Immature natural killer cell (primary cell): ENCODE measurements around the gene ELMO1. TPM values are rescaled to one million over a fixed set of nuclear protein-coding genes. Genes with fewer than 3 reads are reported as not detected.

Source experiments
- DNase-seq, 3 donors: peaks; one replicate each; pipeline ENCODE4 v3.0.0; 2022; ENCODE audit warnings: mixed read lengths in 1 of 3
- H3K27ac Mint-ChIP-seq, 6 donors: one replicate each; pipeline ENCODE4 v1.8.0; 2020; ENCODE audit warnings: mixed read lengths in 6 of 6, mild to moderate bottlenecking in 5 of 6, inconsistent platforms in 4 of 6, moderate library complexity in 3 of 6
- H3K27me3 Mint-ChIP-seq, 3 donors: one replicate each; pipeline ENCODE4 v1.8.0; 2020 to 2021; ENCODE audit warnings: low read depth in 3 of 3, mild to moderate bottlenecking in 3 of 3, mixed read lengths in 3 of 3, moderate library complexity in 3 of 3, inconsistent platforms in 1 of 3
- H3K36me3 Mint-ChIP-seq, 3 donors: one replicate each; pipeline ENCODE4 v1.8.0; 2020; ENCODE audit warnings: mixed read lengths in 3 of 3, inconsistent platforms in 2 of 3, mild to moderate bottlenecking in 2 of 3
- H3K4me1 Mint-ChIP-seq, 2 donors: one replicate each; pipeline ENCODE4 v1.8.0; 2020; ENCODE audit warnings: inconsistent platforms in 2 of 2, mild to moderate bottlenecking in 2 of 2, mixed read lengths in 2 of 2, moderate library complexity in 1 of 2
- H3K4me3 Mint-ChIP-seq, 5 donors: one replicate each; pipeline ENCODE4 v1.8.0; 2020; ENCODE audit warnings: mild to moderate bottlenecking in 5 of 5, mixed read lengths in 5 of 5, inconsistent platforms in 3 of 5, moderate library complexity in 3 of 5
- H3K9me3 Mint-ChIP-seq, 6 donors: one replicate each; pipeline ENCODE4 v1.8.0; 2020; ENCODE audit warnings: mild to moderate bottlenecking in 6 of 6, mixed read lengths in 6 of 6, inconsistent platforms in 4 of 6, moderate library complexity in 3 of 6
- polyA plus RNA-seq, 3 donors: library from polyadenylated mRNA; unstranded; fragments of 300-500 nt; fragmentation: Illumina TruSeq; gene quantifications; one replicate each; pipeline ENCODE4 v1.2.3, GENCODE V29; 2021

The ELMO1 gene
- polyA plus RNA-seq, 3 donors from 2014 or later, result 31.9 to 65.9 (median 53.1) TPM

- H3K27ac Mint-ChIP-seq, result peak overlapping the region in 2 of 6 donors; percentile 18 to 62
- peaks cover 6 to 42% (median 19%) of the 10 kb centered on the region in 6 donors for H3K9me3 Mint-ChIP-seq
- peaks cover 44 to 78% (median 77%) of the 10 kb centered on the region in 3 donors for H3K36me3 Mint-ChIP-seq
- peak overlapping the region in 1 of 5 donors; percentile 3 for H3K4me3 Mint-ChIP-seq
- DNase-seq, result no peak
- peaks cover 0 to 6% (median 3%) of the 10 kb centered on the region in 3 donors for H3K27me3 Mint-ChIP-seq
- peaks cover 33 to 73% of the 10 kb centered on the region in 2 donors for H3K4me1 Mint-ChIP-seq
These were observed 502.3 kb downstream of the ELMO1 start for GRCh38 chr7:36946401-36946739.

GRCh38 chr7:36945612-36946400, 502.9 kb downstream of the ELMO1 start:
- peaks cover 28 to 67% of the 10 kb centered on the region in 2 donors for H3K4me1 Mint-ChIP-seq

GRCh38 chr7:36944838-36945237, 503.8 kb downstream of the ELMO1 start:
- DNase-seq, result no peak
- Mint-ChIP-seq H3K27ac (peak overlapping the region in 1 of 6 donors; percentile 51), H3K4me3 (no peak overlapping the region), H3K27me3 (peaks cover 0 to 6% (median 3%) of the 10 kb centered on the region in 3 donors), H3K9me3 (peaks cover 21 to 58% (median 31%) of the 10 kb centered on the region in 6 donors), H3K36me3 (peaks cover 48 to 79% (median 78%) of the 10 kb centered on the region in 3 donors), H3K4me1 (peaks cover 19 to 66% of the 10 kb centered on the region in 2 donors)

More at GRCh38 chr7:36945612-36946400, 502.9 kb downstream of the ELMO1 start:
- Mint-ChIP-seq H3K27me3 (peaks cover 0 to 6% (median 3%) of the 10 kb centered on the region in 3 donors), H3K27ac (peak overlapping the region in 2 of 6 donors; percentile 3 to 18), H3K4me3 (no peak overlapping the region), H3K36me3 (peaks cover 39 to 78% (median 77%) of the 10 kb centered on the region in 3 donors), H3K9me3 (peaks cover 11 to 48% (median 22%) of the 10 kb centered on the region in 6 donors)
- DNase-seq, result no peak

GRCh38 chr7:36943591-36944435, 504.9 kb downstream of the ELMO1 start:
- DNase-seq, result no peak
- Mint-ChIP-seq H3K27ac (peak overlapping the region in 4 of 6 donors; percentile 24 to 84 (median 75)), H3K36me3 (peaks cover 51 to 75% (median 74%) of the 10 kb centered on the region in 3 donors), H3K27me3 (peaks cover 0 to 6% (median 2%) of the 10 kb centered on the region in 3 donors), H3K4me3 (no peak overlapping the region), H3K9me3 (peaks cover 26 to 68% (median 40%) of the 10 kb centered on the region in 6 donors), H3K4me1 (peaks cover 15 to 68% of the 10 kb centered on the region in 2 donors)

GRCh38 chr7:36942955-36943354, 505.7 kb downstream of the ELMO1 start:
- Mint-ChIP-seq H3K27ac (peak overlapping the region in 4 of 6 donors; percentile 5 to 84 (median 63)), H3K4me1 (peaks cover 22 to 76% of the 10 kb centered on the region in 2 donors), H3K36me3 (peaks cover 58 to 76% (median 75%) of the 10 kb centered on the region in 3 donors), H3K4me3 (no peak overlapping the region), H3K9me3 (peaks cover 30 to 77% (median 49%) of the 10 kb centered on the region in 6 donors), H3K27me3 (peaks cover 0 to 9% (median 3%) of the 10 kb centered on the region in 3 donors)
- DNase-seq, result no peak

GRCh38 chr7:36942541-36942940, 506.1 kb downstream of the ELMO1 start:
- Mint-ChIP-seq H3K27ac (peak overlapping the region in 2 of 6 donors; percentile 31 to 35), H3K36me3 (peaks cover 59 to 77% (median 75%) of the 10 kb centered on the region in 3 donors), H3K27me3 (peaks cover 0 to 5% (median 3%) of the 10 kb centered on the region in 3 donors), H3K4me3 (no peak overlapping the region), H3K9me3 (peaks cover 34 to 81% (median 53%) of the 10 kb centered on the region in 6 donors), H3K4me1 (peaks cover 23 to 77% of the 10 kb centered on the region in 2 donors)
- DNase-seq, result no peak

GRCh38 chr7:36942025-36942424, 506.6 kb downstream of the ELMO1 start:
- no peak for DNase-seq
- H3K27ac Mint-ChIP-seq, result peak overlapping the region in 1 of 6 donors; percentile 35
- peaks cover 39 to 86% (median 57%) of the 10 kb centered on the region in 6 donors for H3K9me3 Mint-ChIP-seq
- H3K36me3 Mint-ChIP-seq, result peaks cover 63 to 77% (median 75%) of the 10 kb centered on the region in 3 donors
- H3K4me1 Mint-ChIP-seq, result peaks cover 25 to 77% of the 10 kb centered on the region in 2 donors
- peaks cover 2 to 3% (median 2%) of the 10 kb centered on the region in 3 donors for H3K27me3 Mint-ChIP-seq
- H3K4me3 Mint-ChIP-seq, result no peak overlapping the region

GRCh38 chr7:36941359-36941758, 507.3 kb downstream of the ELMO1 start:
- Mint-ChIP-seq H3K27me3 (peaks cover 2 to 3% (median 2%) of the 10 kb centered on the region in 3 donors), H3K4me1 (peaks cover 28 to 77% of the 10 kb centered on the region in 2 donors), H3K36me3 (peaks cover 65 to 79% (median 76%) of the 10 kb centered on the region in 3 donors), H3K27ac (no peak overlapping the region), H3K9me3 (peaks cover 40 to 88% (median 64%) of the 10 kb centered on the region in 6 donors), H3K4me3 (no peak overlapping the region)
- DNase-seq, result no peak

GRCh38 chr7:36939816-36940215, 508.8 kb downstream of the ELMO1 start:
- DNase-seq, result no peak
- Mint-ChIP-seq H3K36me3 (peaks cover 73 to 88% (median 83%) of the 10 kb centered on the region in 3 donors), H3K4me3 (no peak overlapping the region), H3K9me3 (peaks cover 46 to 97% (median 78%) of the 10 kb centered on the region in 6 donors), H3K4me1 (peaks cover 30 to 70% of the 10 kb centered on the region in 2 donors), H3K27ac (peak overlapping the region in 2 of 6 donors; percentile 37 to 62), H3K27me3 (peaks cover 2 to 4% (median 3%) of the 10 kb centered on the region in 3 donors)

GRCh38 chr7:36937754-36938563, 510.7 kb downstream of the ELMO1 start:
- peak; percentile 49 to 66 (median 55) for DNase-seq
- H3K27me3 Mint-ChIP-seq, result peaks cover 3 to 6% (median 4%) of the 10 kb centered on the region in 3 donors
- peaks cover 38 to 69% of the 10 kb centered on the region in 2 donors for H3K4me1 Mint-ChIP-seq
- peak overlapping the region; percentile 30 to 92 (median 72) for H3K27ac Mint-ChIP-seq
- peaks cover 42 to 81% (median 75%) of the 10 kb centered on the region in 6 donors for H3K9me3 Mint-ChIP-seq
- H3K36me3 Mint-ChIP-seq, result peaks cover 68 to 77% (median 73%) of the 10 kb centered on the region in 3 donors
- peak overlapping the region in 4 of 5 donors; percentile 29 to 71 (median 40) for H3K4me3 Mint-ChIP-seq

GRCh38 chr7:36931892-36932291, 516.8 kb downstream of the ELMO1 start:
- Mint-ChIP-seq H3K4me1 (peaks cover 38 to 62% of the 10 kb centered on the region in 2 donors), H3K9me3 (peaks cover 17 to 24% (median 21%) of the 10 kb centered on the region in 6 donors), H3K36me3 (peaks cover 27 to 35% (median 32%) of the 10 kb centered on the region in 3 donors), H3K4me3 (peak overlapping the region in 2 of 5 donors; percentile 63 to 78), H3K27ac (peak overlapping the region in 3 of 6 donors; percentile 70 to 85 (median 79)), H3K27me3 (peaks cover 0 to 6% (median 6%) of the 10 kb centered on the region in 3 donors)
- DNase-seq, result no peak

GRCh38 chr7:36929791-36930190, 518.9 kb downstream of the ELMO1 start:
- Mint-ChIP-seq H3K4me3 (no peak overlapping the region), H3K36me3 (peaks cover 8 to 14% (median 14%) of the 10 kb centered on the region in 3 donors), H3K4me1 (peaks cover 41 to 63% of the 10 kb centered on the region in 2 donors), H3K27me3 (peaks cover 0 to 6% (median 4%) of the 10 kb centered on the region in 3 donors), H3K9me3 (peaks cover 0 to 3% (median 1%) of the 10 kb centered on the region in 6 donors), H3K27ac (peak overlapping the region in 1 of 6 donors; percentile 24)
- no peak for DNase-seq
